Activated CD8-positive, alpha-beta memory T cell treated with anti-CD3 and anti-CD28 coated beads, Interleukin-2, amount 50 U/mL, for 1 hour (primary cell): ENCODE data around the gene GGT1.
"Not testable (repeated sequence)": the region's sequence is repeated elsewhere in the genome, so short reads cannot be mapped to it uniquely, and the experiment has no call there.

Experiments used
- DNase-seq: peaks from one replicate; pipeline ENCODE4 v3.0.0-alpha.2; 2020; ENCODE audit errors: extremely low read depth

Gene GGT1

GRCh38 chr22:24599958-24600715 is 2.9 kb upstream of the GGT1 start:
- not testable (repeated sequence) for DNase-seq

GRCh38 chr22:24601217-24602104 is 1.5 kb upstream of the GGT1 start:
- no peak for DNase-seq

- DNase-seq: not testable (repeated sequence)
Observed at GRCh38 chr22:24602105-24602749, 766 bp upstream of the GGT1 start.

GRCh38 chr22:24603770-24604629 is 1.0 kb downstream of the GGT1 start:
- not testable (repeated sequence) for DNase-seq

- not testable (repeated sequence) for DNase-seq
Observed at GRCh38 chr22:24606340-24606739, 3.3 kb downstream of the GGT1 start.

GRCh38 chr22:24607429-24607983 is 4.5 kb downstream of the GGT1 start:
- DNase-seq: not testable (repeated sequence)

- DNase-seq: not testable (repeated sequence)
Observed at GRCh38 chr22:24608327-24608726, 5.3 kb downstream of the GGT1 start.

- not testable (repeated sequence) for DNase-seq
Observed at GRCh38 chr22:24609888-24610287, 6.9 kb downstream of the GGT1 start.

GRCh38 chr22:24614794-24615193 is 11.8 kb downstream of the GGT1 start:
- not testable (repeated sequence) for DNase-seq

GRCh38 chr22:24621244-24621643 is 18.3 kb downstream of the GGT1 start:
- DNase-seq: not testable (repeated sequence)

- not testable (repeated sequence) for DNase-seq
Observed at GRCh38 chr22:24622596-24622995, 19.6 kb downstream of the GGT1 start.

GRCh38 chr22:24627911-24628310 is 24.9 kb downstream of the GGT1 start:
- DNase-seq: not testable (repeated sequence)

- DNase-seq: not testable (repeated sequence)
Observed at GRCh38 chr22:24629069-24629468, 26.1 kb downstream of the GGT1 start.

GRCh38 chr22:24630812-24631427 is 27.9 kb downstream of the GGT1 start:
- not testable (repeated sequence) for DNase-seq

- DNase-seq: not testable (repeated sequence)
Observed at GRCh38 chr22:24631430-24632122, 28.6 kb downstream of the GGT1 start.

- DNase-seq: not testable (repeated sequence)
Observed at GRCh38 chr22:24632642-24633041, 29.6 kb downstream of the GGT1 start.

- not testable (repeated sequence) for DNase-seq
Observed at GRCh38 chr22:24633231-24634023, 30.4 kb downstream of the GGT1 start.

- not testable (repeated sequence) for DNase-seq
Observed at GRCh38 chr22:24634776-24635389, 31.9 kb downstream of the GGT1 start.
